ENCODE measurements around the gene NR1I3. TPM values are rescaled to one million over a fixed set of nuclear protein-coding genes. Genes with fewer than 3 reads are reported as not detected.

NR1I3 gene
- total and polyA plus RNA-seq, 2 of the 13 experiments (the other 11 are each of a cell fraction or from before 2014, with no cell fraction given), result 0.62 to 0.95 TPM

DNA sequence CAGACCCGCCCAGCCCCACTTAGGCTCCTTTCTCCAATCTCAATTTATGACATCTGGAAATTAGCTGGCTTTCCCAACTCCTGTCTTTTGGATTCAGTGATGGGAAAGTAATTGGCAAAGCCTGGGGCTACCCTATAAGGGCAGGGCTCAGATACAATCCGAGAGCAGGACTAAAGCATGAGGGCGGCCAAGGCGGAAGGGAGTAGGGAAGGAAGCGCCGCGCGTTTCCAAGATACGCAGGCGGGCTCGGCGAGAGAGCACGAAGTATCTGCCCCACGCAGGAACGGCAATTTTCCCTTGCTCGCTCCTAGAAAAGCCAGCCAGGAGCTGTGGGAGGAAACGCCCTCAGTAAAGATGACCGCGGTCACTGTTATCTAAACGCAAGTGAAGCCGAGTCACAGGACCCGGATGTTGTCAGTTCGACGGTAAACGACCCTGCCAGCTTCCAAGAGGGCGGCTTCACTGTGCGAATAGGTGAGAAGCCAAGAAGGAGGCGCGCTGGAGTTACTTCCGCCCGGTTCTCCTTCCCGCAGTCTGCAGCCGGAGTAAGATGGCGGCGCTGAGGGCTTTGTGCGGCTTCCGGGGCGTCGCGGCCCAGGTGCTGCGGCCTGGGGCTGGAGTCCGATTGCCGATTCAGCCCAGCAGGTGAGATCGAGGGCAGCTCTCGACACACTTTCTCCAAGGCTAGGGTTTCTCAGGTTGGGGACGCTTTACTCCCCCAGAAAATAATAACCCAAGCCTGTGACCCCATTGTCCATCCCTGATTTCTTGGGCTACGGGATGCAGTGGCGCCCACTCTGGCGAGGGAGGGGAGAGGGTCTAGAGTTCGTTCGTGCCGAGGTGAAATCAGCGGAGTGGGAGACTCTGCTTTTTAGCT is 35.9 kb downstream of the NR1I3 start, which contains the start of gene NDUFS2 (continued):
- TF ChIP-seq, protein P1, sequence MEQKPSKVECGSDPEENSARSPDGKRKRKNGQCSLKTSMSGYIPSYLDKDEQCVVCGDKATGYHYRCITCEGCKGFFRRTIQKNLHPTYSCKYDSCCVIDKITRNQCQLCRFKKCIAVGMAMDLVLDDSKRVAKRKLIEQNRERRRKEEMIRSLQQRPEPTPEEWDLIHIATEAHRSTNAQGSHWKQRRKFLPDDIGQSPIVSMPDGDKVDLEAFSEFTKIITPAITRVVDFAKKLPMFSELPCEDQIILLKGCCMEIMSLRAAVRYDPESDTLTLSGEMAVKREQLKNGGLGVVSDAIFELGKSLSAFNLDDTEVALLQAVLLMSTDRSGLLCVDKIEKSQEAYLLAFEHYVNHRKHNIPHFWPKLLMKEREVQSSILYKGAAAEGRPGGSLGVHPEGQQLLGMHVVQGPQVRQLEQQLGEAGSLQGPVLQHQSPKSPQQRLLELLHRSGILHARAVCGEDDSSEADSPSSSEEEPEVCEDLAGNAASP (CRISPR knock-in tag; IDR thresholded peaks at IDR 0.05; ENCODE audit: borderline replicate concordance), result peak; percentile 23; the same call in 1 of the 2 replicates
- peak; percentile 20 for TF ChIP-seq TEAD3 (CRISPR knock-in tag; optimal IDR thresholded peaks at IDR 0.05; ENCODE audit: borderline replicate concordance)
- peak; percentile 90 for TF ChIP-seq ELF4 (CRISPR knock-in tag; IDR thresholded peaks at IDR 0.05; ENCODE audit: borderline replicate concordance)
- TF ChIP-seq CCDC6 (CRISPR knock-in tag; IDR thresholded peaks at IDR 0.05), result peak; percentile 55; the same call in 1 of the 2 replicates
- TF ChIP-seq, protein P2, sequence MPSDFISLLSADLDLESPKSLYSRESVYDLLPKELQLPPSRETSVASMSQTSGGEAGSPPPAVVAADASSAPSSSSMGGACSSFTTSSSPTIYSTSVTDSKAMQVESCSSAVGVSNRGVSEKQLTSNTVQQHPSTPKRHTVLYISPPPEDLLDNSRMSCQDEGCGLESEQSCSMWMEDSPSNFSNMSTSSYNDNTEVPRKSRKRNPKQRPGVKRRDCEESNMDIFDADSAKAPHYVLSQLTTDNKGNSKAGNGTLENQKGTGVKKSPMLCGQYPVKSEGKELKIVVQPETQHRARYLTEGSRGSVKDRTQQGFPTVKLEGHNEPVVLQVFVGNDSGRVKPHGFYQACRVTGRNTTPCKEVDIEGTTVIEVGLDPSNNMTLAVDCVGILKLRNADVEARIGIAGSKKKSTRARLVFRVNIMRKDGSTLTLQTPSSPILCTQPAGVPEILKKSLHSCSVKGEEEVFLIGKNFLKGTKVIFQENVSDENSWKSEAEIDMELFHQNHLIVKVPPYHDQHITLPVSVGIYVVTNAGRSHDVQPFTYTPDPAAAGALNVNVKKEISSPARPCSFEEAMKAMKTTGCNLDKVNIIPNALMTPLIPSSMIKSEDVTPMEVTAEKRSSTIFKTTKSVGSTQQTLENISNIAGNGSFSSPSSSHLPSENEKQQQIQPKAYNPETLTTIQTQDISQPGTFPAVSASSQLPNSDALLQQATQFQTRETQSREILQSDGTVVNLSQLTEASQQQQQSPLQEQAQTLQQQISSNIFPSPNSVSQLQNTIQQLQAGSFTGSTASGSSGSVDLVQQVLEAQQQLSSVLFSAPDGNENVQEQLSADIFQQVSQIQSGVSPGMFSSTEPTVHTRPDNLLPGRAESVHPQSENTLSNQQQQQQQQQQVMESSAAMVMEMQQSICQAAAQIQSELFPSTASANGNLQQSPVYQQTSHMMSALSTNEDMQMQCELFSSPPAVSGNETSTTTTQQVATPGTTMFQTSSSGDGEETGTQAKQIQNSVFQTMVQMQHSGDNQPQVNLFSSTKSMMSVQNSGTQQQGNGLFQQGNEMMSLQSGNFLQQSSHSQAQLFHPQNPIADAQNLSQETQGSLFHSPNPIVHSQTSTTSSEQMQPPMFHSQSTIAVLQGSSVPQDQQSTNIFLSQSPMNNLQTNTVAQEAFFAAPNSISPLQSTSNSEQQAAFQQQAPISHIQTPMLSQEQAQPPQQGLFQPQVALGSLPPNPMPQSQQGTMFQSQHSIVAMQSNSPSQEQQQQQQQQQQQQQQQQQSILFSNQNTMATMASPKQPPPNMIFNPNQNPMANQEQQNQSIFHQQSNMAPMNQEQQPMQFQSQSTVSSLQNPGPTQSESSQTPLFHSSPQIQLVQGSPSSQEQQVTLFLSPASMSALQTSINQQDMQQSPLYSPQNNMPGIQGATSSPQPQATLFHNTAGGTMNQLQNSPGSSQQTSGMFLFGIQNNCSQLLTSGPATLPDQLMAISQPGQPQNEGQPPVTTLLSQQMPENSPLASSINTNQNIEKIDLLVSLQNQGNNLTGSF (CRISPR knock-in tag; IDR thresholded peaks at IDR 0.05), result 0 out of 2 replicates have a peak, but pooled peaks have one; percentile 31
- no peak; the same call in 1 of the 2 replicates for TF ChIP-seq SATB2 (CRISPR knock-in tag; IDR thresholded peaks at IDR 0.05)
- 0 out of 2 replicates have a peak, but pooled peaks have one; percentile 33 for TF ChIP-seq ZNF572 (CRISPR knock-in tag; IDR thresholded peaks at IDR 0.05)
- TF ChIP-seq KDM5B (CRISPR knock-in tag; IDR thresholded peaks at IDR 0.05; ENCODE audit: borderline replicate concordance), result peak; percentile 56; the same call in 1 of the 2 replicates
- TF ChIP-seq NFE2L1 (CRISPR knock-in tag; IDR thresholded peaks at IDR 0.05; ENCODE audit: borderline replicate concordance), result no peak
- 0 out of 2 replicates have a peak, but pooled peaks have one; percentile 51 for TF ChIP-seq ZNF251 (CRISPR knock-in tag; IDR thresholded peaks at IDR 0.05)
- TF ChIP-seq ZNF788 (CRISPR knock-in tag; IDR thresholded peaks at IDR 0.05; ENCODE audit: borderline replicate concordance), result peak; percentile 83; the same call in 1 of the 2 replicates
- TF ChIP-seq GLI4 (CRISPR knock-in tag; IDR thresholded peaks at IDR 0.05; ENCODE audit: borderline replicate concordance), result peak; percentile 15; the same call in 1 of the 2 replicates
- peak; percentile 91 for TF ChIP-seq HNF1B (CRISPR knock-in tag; IDR thresholded peaks at IDR 0.05)
- TF ChIP-seq ZNF558 (CRISPR knock-in tag; IDR thresholded peaks at IDR 0.05; ENCODE audit: borderline replicate concordance), result 0 out of 2 replicates have a peak, but pooled peaks have one; percentile 6
- TF ChIP-seq ZNF777 (CRISPR knock-in tag; IDR thresholded peaks at IDR 0.05), result peak; percentile 88
- TF ChIP-seq, protein P3, sequence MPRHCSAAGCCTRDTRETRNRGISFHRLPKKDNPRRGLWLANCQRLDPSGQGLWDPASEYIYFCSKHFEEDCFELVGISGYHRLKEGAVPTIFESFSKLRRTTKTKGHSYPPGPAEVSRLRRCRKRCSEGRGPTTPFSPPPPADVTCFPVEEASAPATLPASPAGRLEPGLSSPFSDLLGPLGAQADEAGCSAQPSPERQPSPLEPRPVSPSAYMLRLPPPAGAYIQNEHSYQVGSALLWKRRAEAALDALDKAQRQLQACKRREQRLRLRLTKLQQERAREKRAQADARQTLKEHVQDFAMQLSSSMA (CRISPR knock-in tag; IDR thresholded peaks at IDR 0.05), result 0 out of 2 replicates have a peak, but pooled peaks have one; percentile 77
- no peak for TF ChIP-seq ZNF615 (CRISPR knock-in tag; IDR thresholded peaks at IDR 0.05; ENCODE audit: borderline replicate concordance)
- peak; percentile 61; the same call in 1 of the 2 replicates for TF ChIP-seq MYC (CRISPR knock-in tag; IDR thresholded peaks at IDR 0.05; ENCODE audit: borderline replicate concordance)
- no peak for TF ChIP-seq RFX5 (IDR thresholded peaks at IDR 0.05; ENCODE audit: low read depth, low read length)
